Measurements from ENCODE around the gene ZNF106. TPM values are rescaled to one million over a fixed set of nuclear protein-coding genes. Genes with fewer than 3 reads are reported as not detected.

ZNF106 gene
- total RNA-seq, 1 experiment from 2014 or later, result 64.3 TPM

DNA sequence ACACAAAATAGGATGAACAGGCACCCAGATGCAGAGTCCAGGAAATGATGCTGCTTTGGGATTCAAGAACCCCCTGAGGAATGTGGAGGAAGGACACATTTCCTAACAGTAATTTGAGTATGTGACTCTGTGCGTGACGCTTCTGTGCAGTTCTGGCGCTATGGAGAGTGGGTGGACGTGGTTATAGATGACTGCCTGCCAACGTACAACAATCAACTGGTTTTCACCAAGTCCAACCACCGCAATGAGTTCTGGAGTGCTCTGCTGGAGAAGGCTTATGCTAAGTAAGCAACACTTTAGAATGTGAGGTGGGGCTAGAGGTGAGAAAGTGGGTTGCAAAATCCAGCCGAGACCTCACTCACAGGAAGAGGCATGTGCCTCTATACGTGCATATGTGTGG is 103.3 kb downstream of the ZNF106 start:
- Histone ChIP-seq H3K27me3 (ENCODE audit: control insufficient read depth, insufficient read depth, low read length) (no peaks in the 10 kb centered on the region), H3K4me3 (ENCODE audit: low read depth in 2 of 2, low read length in 2 of 2) (no peak overlapping the region), H3K27ac (ENCODE audit: low read length) (no peak overlapping the region), H3K4me1 (ENCODE audit: control insufficient read depth, insufficient read depth, low read length) (no peaks in the 10 kb centered on the region), H3K36me3 (ENCODE audit: control insufficient read depth, insufficient read depth, low read length) (no peaks in the 10 kb centered on the region), H3K9me3 (ENCODE audit: control insufficient read depth, insufficient read depth, low read depth, low read length) (no peaks in the 10 kb centered on the region)
- TF ChIP-seq POLR2AphosphoS5 (IDR thresholded peaks at IDR 0.05; ENCODE audit: low read depth, low read length) (no peak), SIN3A (IDR thresholded peaks at IDR 0.05; ENCODE audit: borderline replicate concordance, insufficient read depth, low read depth, low read length) (no peak), TCF7L2 (IDR thresholded peaks at IDR 0.05; ENCODE audit: low read depth, low read length) (no peak)
- TF ChIP-seq, protein P1, sequence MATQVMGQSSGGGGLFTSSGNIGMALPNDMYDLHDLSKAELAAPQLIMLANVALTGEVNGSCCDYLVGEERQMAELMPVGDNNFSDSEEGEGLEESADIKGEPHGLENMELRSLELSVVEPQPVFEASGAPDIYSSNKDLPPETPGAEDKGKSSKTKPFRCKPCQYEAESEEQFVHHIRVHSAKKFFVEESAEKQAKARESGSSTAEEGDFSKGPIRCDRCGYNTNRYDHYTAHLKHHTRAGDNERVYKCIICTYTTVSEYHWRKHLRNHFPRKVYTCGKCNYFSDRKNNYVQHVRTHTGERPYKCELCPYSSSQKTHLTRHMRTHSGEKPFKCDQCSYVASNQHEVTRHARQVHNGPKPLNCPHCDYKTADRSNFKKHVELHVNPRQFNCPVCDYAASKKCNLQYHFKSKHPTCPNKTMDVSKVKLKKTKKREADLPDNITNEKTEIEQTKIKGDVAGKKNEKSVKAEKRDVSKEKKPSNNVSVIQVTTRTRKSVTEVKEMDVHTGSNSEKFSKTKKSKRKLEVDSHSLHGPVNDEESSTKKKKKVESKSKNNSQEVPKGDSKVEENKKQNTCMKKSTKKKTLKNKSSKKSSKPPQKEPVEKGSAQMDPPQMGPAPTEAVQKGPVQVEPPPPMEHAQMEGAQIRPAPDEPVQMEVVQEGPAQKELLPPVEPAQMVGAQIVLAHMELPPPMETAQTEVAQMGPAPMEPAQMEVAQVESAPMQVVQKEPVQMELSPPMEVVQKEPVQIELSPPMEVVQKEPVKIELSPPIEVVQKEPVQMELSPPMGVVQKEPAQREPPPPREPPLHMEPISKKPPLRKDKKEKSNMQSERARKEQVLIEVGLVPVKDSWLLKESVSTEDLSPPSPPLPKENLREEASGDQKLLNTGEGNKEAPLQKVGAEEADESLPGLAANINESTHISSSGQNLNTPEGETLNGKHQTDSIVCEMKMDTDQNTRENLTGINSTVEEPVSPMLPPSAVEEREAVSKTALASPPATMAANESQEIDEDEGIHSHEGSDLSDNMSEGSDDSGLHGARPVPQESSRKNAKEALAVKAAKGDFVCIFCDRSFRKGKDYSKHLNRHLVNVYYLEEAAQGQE (IDR thresholded peaks at IDR 0.05; ENCODE audit: insufficient read depth in 1 of 2, low read depth in 2 of 2, low read length in 1 of 2), result no peak
- TF ChIP-seq, protein P2, sequence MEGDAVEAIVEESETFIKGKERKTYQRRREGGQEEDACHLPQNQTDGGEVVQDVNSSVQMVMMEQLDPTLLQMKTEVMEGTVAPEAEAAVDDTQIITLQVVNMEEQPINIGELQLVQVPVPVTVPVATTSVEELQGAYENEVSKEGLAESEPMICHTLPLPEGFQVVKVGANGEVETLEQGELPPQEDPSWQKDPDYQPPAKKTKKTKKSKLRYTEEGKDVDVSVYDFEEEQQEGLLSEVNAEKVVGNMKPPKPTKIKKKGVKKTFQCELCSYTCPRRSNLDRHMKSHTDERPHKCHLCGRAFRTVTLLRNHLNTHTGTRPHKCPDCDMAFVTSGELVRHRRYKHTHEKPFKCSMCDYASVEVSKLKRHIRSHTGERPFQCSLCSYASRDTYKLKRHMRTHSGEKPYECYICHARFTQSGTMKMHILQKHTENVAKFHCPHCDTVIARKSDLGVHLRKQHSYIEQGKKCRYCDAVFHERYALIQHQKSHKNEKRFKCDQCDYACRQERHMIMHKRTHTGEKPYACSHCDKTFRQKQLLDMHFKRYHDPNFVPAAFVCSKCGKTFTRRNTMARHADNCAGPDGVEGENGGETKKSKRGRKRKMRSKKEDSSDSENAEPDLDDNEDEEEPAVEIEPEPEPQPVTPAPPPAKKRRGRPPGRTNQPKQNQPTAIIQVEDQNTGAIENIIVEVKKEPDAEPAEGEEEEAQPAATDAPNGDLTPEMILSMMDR (IDR thresholded peaks at IDR 0.05), result no peak
- CTCF ChIA-PET, result no interaction called here
- POLR2A ChIA-PET, result no interaction called here
- in situ Hi-C loops (cut with HindIII; ENCODE audit: low pct_unique_long_range_greater_than_20kb, low sequenced_read_pairs) (no loop called here), intact Hi-C loops (cut with micrococcal nuclease; ENCODE audit: unreplicated experiment) (no loop called here)
- DNase-seq (ENCODE audit: low read depth, low spot score), result no peak
- BruUV-seq (replicated peaks), result no TSS peak
- no peak for ATAC-seq

DNA sequence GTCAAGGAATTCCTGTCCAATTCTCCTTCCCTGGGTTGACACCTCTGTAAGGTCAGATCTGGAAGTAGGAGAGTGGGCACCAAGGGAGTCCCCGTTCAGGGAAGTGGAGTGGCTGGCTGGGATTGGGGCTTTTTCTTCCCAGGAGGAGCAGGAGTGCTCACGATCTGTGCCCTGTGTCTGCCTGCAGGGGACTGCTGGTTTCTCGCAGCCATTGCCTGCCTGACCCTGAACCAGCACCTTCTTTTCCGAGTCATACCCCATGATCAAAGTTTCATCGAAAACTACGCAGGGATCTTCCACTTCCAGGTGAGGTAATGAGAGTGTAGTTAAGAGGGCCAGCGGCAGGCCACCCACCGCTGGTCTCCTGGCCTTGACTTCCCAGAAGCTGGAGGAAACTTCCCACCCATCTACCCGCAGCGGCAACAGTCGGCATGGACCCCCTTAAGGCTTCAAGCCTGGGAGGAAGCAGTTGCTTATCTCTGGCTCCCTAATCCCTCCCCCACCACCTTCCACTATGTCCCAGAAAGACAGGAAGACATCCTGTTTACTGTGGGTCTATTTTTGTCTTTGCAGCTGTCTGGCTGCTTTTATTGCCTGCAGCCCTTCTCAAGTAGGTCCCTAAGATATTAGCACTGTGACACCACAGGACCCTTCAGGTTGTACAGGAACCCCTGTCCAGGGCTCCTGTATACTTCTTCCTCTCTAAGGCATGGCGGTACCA is 104.8 kb downstream of the ZNF106 start:
- BruUV-seq (replicated peaks), result no TSS peak
- Histone ChIP-seq H3K36me3 (ENCODE audit: control insufficient read depth, insufficient read depth, low read length) (no peaks in the 10 kb centered on the region), H3K4me1 (ENCODE audit: control insufficient read depth, insufficient read depth, low read length) (no peaks in the 10 kb centered on the region), H3K27ac (ENCODE audit: low read length) (no peak overlapping the region), H3K9me3 (ENCODE audit: control insufficient read depth, insufficient read depth, low read depth, low read length) (no peaks in the 10 kb centered on the region), H3K27me3 (ENCODE audit: control insufficient read depth, insufficient read depth, low read length) (no peaks in the 10 kb centered on the region), H3K4me3 (ENCODE audit: low read depth in 2 of 2, low read length in 2 of 2) (no peak overlapping the region)
- DNase-seq (ENCODE audit: low read depth, low spot score) (no peak), ATAC-seq (no peak)
- in situ Hi-C loops (cut with HindIII; ENCODE audit: low pct_unique_long_range_greater_than_20kb, low sequenced_read_pairs) (no loop called here), intact Hi-C loops (cut with micrococcal nuclease; ENCODE audit: unreplicated experiment) (no loop called here)
- ChIA-PET CTCF (interaction anchor here (0.6 to 1.2 kb wide), 6 partner anchors 8 to 755 kb away, joined by 4 to 8 read pairs (median 4); no protein-coding TSS in a partner anchor), POLR2A (no interaction called here)
- TF ChIP-seq SIN3A (IDR thresholded peaks at IDR 0.05; ENCODE audit: borderline replicate concordance, insufficient read depth, low read depth, low read length), result no peak
- TF ChIP-seq TCF7L2 (IDR thresholded peaks at IDR 0.05; ENCODE audit: low read depth, low read length), result no peak
- TF ChIP-seq, protein P2 (IDR thresholded peaks at IDR 0.05), result no peak
